Measurements from ENCODE around the gene GAB1.
"Not testable (repeated sequence)": the region's sequence is repeated elsewhere in the genome, so short reads cannot be mapped to it uniquely, and the experiment has no call there.

GAB1 gene

GRCh38 chr4:143338313-143338712, 1.6 kb downstream of the GAB1 start:
- DNase-seq (ENCODE audit: low spot score): no peak

GRCh38 chr4:143339497-143339896, 2.8 kb downstream of the GAB1 start:
- DNase-seq (ENCODE audit: low spot score): no peak

DNA sequence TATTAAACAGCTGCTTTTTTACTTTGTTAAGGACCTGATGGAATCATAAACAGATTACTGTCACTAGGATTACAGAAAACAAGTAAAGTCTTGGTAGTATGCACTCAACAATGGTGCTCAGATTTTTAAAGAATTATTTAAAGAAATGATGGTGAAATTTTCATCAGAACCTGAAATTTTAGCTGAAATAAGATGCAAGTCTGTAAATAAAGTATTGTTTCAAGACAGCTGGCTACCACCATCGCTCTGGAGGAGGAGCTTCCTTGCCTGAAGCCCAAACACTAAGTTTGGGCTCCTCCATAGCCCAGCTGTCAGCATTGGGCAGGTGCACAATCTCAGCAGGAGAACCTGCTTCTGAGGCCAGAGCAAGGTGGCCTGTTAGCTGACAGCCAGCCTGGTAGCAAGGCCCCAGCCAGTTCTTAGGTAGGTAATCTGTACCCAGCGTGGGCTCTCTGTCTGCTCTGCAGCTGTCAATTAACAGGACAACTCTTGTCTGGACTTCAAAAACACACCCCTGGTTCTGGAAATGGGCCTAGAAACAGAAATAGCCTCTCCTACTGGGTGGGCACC, 4.6 kb downstream of the GAB1 start:
- no peak for DNase-seq (ENCODE audit: low spot score)

GRCh38 chr4:143343276-143343831, 6.7 kb downstream of the GAB1 start:
- no peak for DNase-seq (ENCODE audit: low spot score)

GRCh38 chr4:143344041-143344440, 7.4 kb downstream of the GAB1 start:
- DNase-seq (ENCODE audit: low spot score): no peak

GRCh38 chr4:143344774-143345173, 8.1 kb downstream of the GAB1 start:
- no peak for DNase-seq (ENCODE audit: low spot score)

GRCh38 chr4:143345356-143345755, 8.7 kb downstream of the GAB1 start:
- DNase-seq (ENCODE audit: low spot score): no peak

GRCh38 chr4:143346206-143346605, 9.5 kb downstream of the GAB1 start:
- DNase-seq (ENCODE audit: low spot score): peak; percentile 39

- DNase-seq (ENCODE audit: low spot score): no peak
Measured at GRCh38 chr4:143347484-143348111, 10.9 kb downstream of the GAB1 start.

DNA sequence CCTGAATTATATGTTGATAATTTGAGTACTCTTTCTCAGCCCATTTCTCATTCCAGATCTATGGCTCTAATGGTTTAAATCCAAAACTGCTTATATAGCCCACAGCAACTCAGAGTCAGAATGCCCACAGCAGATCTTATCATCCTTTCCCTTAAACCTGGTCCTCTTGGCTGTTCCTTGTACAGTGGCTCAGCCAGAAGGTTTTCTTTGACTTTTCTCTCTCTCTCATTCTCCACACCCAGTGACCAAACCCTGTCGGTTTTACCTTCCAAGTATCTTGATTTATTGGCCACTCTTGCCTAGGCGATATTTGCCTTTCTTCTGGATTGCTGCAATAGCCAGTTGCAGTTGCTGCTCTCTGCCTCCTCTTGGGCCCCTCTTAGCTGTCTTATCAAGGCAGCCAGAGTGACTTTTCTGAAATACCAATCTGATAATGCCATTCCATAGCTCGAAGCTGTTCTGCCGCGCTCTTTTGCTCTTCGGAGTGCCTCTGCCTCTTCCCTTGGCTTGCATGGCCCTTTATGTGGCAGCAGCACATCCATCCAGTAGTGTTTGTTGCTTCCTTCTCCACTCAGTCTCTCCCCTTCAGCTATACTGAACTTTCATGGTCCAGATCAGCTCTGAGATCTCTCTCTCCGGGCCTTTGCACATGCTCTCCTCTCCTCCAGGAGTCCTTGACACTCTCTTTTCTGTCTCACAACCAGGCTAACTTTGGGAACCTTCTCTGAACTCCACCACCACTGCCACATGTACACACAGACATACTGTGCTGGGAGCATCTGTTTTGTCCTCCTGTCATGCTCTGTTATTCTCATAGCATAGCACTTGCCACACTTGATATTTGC, 11.8 kb downstream of the GAB1 start:
- DNase-seq (ENCODE audit: low spot score): no peak

- not testable (repeated sequence) for DNase-seq (ENCODE audit: low spot score)
Measured at GRCh38 chr4:143349858-143350527, 13.3 kb downstream of the GAB1 start.

GRCh38 chr4:143351149-143351691, 14.5 kb downstream of the GAB1 start:
- no peak for DNase-seq (ENCODE audit: low spot score)

DNA sequence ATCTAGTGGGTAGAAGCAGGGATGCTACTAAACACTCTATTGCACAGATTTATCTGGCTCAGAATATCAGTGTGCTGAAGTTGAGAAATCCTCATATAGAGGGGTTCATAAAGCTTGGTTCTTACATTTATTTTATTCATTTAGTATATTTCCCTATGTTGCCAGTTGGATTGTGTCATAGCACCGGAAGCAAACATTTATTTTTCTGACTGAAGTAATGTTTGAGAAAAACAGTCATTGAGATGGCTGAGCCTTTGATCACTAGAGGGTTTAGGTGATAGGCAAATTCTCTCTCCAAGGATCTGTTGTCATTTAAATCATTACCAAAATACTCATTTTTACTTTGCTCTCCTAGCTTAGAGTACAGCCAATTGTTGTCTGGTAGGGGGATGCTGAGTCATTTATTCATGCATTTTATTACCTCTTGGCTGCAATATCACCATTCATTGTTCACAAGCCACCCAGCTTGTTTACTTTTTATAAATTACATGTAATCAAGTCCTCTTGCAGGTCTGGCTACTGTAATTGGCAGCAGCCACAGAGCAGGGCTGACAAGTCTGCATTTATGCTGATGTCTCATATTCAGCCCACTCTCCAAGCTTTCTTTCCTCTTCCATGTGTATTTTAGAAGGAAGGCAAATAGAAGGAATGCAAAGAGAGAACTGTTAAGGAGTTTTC, 15.2 kb downstream of the GAB1 start:
- no peak for DNase-seq (ENCODE audit: low spot score)

GRCh38 chr4:143352720-143353119, 16.0 kb downstream of the GAB1 start:
- no peak for DNase-seq (ENCODE audit: low spot score)

- DNase-seq (ENCODE audit: low spot score): no peak
Measured at GRCh38 chr4:143353797-143354196, 17.1 kb downstream of the GAB1 start.

DNA sequence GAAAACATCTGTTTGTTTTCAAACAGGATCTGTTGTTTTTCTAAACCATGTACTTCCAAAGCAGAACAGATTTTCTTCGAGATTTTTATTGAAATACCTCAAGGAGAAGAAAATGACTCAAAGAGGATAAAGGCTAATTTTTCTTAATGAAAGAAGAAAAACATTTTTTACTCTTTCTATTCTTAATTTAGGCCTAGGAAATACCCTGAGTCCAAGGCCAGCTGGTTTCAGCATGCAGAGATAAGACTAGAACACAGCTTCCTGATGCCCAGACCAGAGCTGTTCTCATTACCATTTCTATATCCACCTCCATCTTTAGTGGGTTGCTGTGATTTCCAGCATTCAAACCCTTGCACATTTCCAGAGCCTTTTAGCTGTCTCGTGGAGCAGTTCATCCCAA, 18.3 kb downstream of the GAB1 start:
- DNase-seq (ENCODE audit: low spot score): no peak

GRCh38 chr4:143355540-143356217, 19.0 kb downstream of the GAB1 start:
- no peak for DNase-seq (ENCODE audit: low spot score)

GRCh38 chr4:143356493-143356892, 19.8 kb downstream of the GAB1 start:
- DNase-seq (ENCODE audit: low spot score): no peak

GRCh38 chr4:143357161-143357845, 20.6 kb downstream of the GAB1 start:
- no peak for DNase-seq (ENCODE audit: low spot score)

- no peak for DNase-seq (ENCODE audit: low spot score)
Measured at GRCh38 chr4:143358419-143358818, 21.7 kb downstream of the GAB1 start.

Measured in iPS-NIHi11 (cell line).